GM12892 (cell line): ENCODE measurements around the gene MAGOH.

Experiments
- POLR2A ChIP-seq: IDR thresholded peaks from 2 replicates; pipeline ENCODE4 v1.6.1; 2011; ENCODE audit warnings: low read depth, low read length, control low read depth
- POLR2AphosphoS5 ChIP-seq: IDR thresholded peaks from 2 replicates; pipeline ENCODE4 v1.6.1; 2011; ENCODE audit warnings: low read depth, low read length, control low read depth
- TAF1 ChIP-seq: IDR thresholded peaks from 2 replicates; pipeline ENCODE4 v1.6.1; 2011; ENCODE audit warnings: low read depth, mild to moderate bottlenecking, control low read depth, low read length, borderline replicate concordance

- TF ChIP-seq POLR2AphosphoS5 = no peak
- TF ChIP-seq POLR2A = no peak
- TF ChIP-seq TAF1 = no peak
These were observed 39.0 kb upstream of the MAGOH start for GRCh38 chr1:53277326-53277725.
